SK-N-MC (cell line): ENCODE results near the gene PRDM16.

Experiments
- EZH2 ChIP-seq: fragments of 200-600 bp; sonication (generic); IDR thresholded peaks from one replicate; pipeline ENCODE4 v1.6.1; 2017; ENCODE audit warnings: antibody characterized with exemption
- POLR2AphosphoS5 ChIP-seq: IDR thresholded peaks from 2 replicates; pipeline ENCODE4 v1.6.1; 2012; ENCODE audit warnings: mild to moderate bottlenecking, low read depth, low read length, borderline replicate concordance

DNA sequence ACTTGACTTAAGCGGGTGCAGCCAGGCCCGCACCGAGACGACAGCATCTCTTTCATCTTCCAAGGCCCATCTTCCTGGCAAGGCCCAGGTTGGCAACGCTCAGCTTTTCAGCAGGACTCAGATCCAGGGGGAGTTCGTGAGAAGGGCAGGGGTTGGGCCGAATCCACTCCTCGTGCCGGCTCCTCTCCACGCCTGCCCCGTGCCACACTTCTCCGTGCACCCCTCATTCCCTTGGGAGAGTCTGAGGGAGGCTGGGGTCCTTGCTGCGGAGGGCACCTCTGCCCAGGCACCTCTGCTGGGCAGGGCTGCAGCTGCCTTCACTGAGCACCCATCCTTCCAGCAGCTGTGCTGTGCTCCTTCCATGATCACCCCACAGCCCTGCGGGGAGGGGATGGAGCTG, 22.3 kb downstream of the PRDM16 start:
- TF ChIP-seq POLR2AphosphoS5 (no peak), EZH2 (no peak)
